HepG2 (cell line): ENCODE results near the gene UBE2H. TPM values are rescaled to one million over a fixed set of nuclear protein-coding genes. Genes with fewer than 3 reads are reported as not detected.

ENCODE experiments used
- BHLHE40 ChIP-seq: IDR thresholded peaks from 2 replicates; pipeline ENCODE4 v1.6.1; 2011; ENCODE audit warnings: low read length, improper control_type of control experiment
- GTF3A ChIP-seq: sonication (generic); formaldehyde crosslinking; conservative IDR thresholded peaks from 2 replicates; pipeline ENCODE4 v1.4.0; 2020; ENCODE audit warnings: mild to moderate bottlenecking, missing genetic modification reagents
- SNAI1 ChIP-seq: sonication (generic); formaldehyde crosslinking; IDR thresholded peaks from 2 replicates; pipeline ENCODE4 v1.5.0; 2020; ENCODE audit warnings: mild to moderate bottlenecking, missing genetic modification reagents, borderline replicate concordance
- TAF15 ChIP-seq: fragments of 200-400 bp; formaldehyde crosslinking; IDR thresholded peaks from one replicate; pipeline ENCODE4 v1.6.1; 2018; ENCODE audit warnings: mild to moderate bottlenecking, low read depth, low read length; ENCODE audit not compliant: poor library complexity, severe bottlenecking
- ZNF264 ChIP-seq: sonication (generic); formaldehyde crosslinking; IDR thresholded peaks from 2 replicates; pipeline ENCODE4 v1.4.0; 2020; ENCODE audit warnings: missing genetic modification reagents
- ZNF549 ChIP-seq: sonication (generic); formaldehyde crosslinking; IDR thresholded peaks from 2 replicates; pipeline ENCODE4 v1.5.0; 2020; ENCODE audit warnings: missing genetic modification reagents
- ZNF883 ChIP-seq: sonication (generic); formaldehyde crosslinking; IDR thresholded peaks from 2 replicates; pipeline ENCODE4 v1.5.1; 2020; ENCODE audit warnings: mild to moderate bottlenecking, missing genetic modification reagents; ENCODE audit errors: not compliant biosample characterization
- polyA plus RNA-seq, 8 experiments: library from polyadenylated mRNA; depleted of rRNA in 3 of 8; stranded (reverse) in 7 of 8; unstranded in 1 of 8; fragments of >200 nt; fragmentation: Illumina TruSeq in 4 of 8; extraction: Trizol in 4 of 8; gene quantifications; 2 replicates each; pipeline versions ENCODE4 v1.2.1 to v1.2.3, GENCODE V29; 2011 to 2016; ENCODE audit warnings: low read depth in 4 of 8, missing spikeins in 1 of 8, mixed read lengths in 1 of 8; ENCODE audit not compliant: insufficient read depth in 1 of 8
- total RNA-seq, 5 experiments: library from RNA; depleted of rRNA; stranded (reverse); fragments of >200 nt; fragmentation: Illumina TruSeq; extraction: Trizol; gene quantifications; 2 replicates each; pipeline ENCODE4 v1.2.3, GENCODE V29; 2016; ENCODE audit warnings: low read depth in 1 of 5
- TF ChIP-seq, protein P1 (sequence below): sonication (generic); formaldehyde crosslinking; IDR thresholded peaks from 2 replicates; pipeline ENCODE4 v1.4.0; 2020; ENCODE audit warnings: mild to moderate bottlenecking, missing genetic modification reagents
- TF ChIP-seq, protein P2 (sequence below): sonication (generic); formaldehyde crosslinking; IDR thresholded peaks from 2 replicates; pipeline ENCODE4 v1.8.1; 2023; ENCODE audit warnings: mild to moderate bottlenecking, moderate library complexity, missing genetic modification reagents
- TF ChIP-seq, protein P3 (sequence below): IDR thresholded peaks from 2 replicates; pipeline ENCODE4 v1.6.1; 2016; ENCODE audit warnings: control low read depth
- TF ChIP-seq, protein P4 (sequence below): sonication (generic); formaldehyde crosslinking; conservative IDR thresholded peaks from 2 replicates; pipeline ENCODE4 v1.4.0; 2020; ENCODE audit warnings: mild to moderate bottlenecking, missing genetic modification reagents, moderate library complexity
- TF ChIP-seq, protein P5 (sequence below): sonication (generic); formaldehyde crosslinking; IDR thresholded peaks from 2 replicates; pipeline ENCODE4 v1.4.0; 2020; ENCODE audit warnings: missing genetic modification reagents

UBE2H gene
- total and polyA plus RNA-seq, 2 of the 13 experiments (the other 11 are each of a cell fraction or from before 2014, with no cell fraction given), result 15.5 to 40.1 TPM

DNA sequence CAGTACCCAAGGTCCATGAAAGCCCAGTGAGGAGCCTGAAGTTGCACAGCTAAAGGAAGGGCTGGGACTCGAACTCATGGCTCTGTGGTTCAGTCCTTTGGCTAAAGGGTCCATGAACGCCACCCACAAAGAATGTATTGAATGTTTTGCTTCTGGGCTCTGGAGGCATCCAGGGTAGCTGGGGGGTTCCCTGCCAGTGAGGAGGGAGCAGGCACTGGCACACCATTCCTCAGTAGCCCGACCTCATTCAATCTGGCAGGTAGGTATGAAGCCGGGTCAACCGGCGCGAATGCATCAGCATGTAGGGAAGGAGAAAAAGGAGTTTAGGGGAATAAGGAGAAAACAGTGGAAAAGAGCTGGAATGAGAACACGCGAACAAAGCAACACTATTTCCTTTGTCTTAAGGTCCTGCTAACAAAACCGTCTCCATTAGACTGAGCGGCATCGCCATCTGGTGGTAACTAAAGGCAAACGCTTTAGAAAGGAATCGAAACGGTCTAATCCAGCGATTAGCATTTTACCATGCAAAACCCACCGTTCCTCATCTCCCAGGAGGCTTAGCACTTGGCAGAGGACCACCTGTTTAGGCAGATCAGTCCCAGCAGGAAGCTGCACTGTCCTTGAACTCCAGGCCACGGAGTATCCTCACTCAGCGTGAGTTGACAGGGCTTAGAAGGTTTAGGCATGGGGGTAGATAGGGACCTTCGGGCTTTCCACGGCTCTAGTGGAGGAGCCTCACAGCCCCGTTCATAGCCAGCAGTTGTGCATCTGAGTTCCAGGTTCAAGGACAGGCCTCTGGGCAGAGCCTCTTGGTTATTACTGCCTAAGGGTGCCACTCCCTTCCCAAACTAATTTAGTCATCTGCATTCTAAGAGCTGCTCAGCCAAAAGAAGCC is 122.8 kb downstream of the UBE2H start (continued):
- TF ChIP-seq, protein P1, sequence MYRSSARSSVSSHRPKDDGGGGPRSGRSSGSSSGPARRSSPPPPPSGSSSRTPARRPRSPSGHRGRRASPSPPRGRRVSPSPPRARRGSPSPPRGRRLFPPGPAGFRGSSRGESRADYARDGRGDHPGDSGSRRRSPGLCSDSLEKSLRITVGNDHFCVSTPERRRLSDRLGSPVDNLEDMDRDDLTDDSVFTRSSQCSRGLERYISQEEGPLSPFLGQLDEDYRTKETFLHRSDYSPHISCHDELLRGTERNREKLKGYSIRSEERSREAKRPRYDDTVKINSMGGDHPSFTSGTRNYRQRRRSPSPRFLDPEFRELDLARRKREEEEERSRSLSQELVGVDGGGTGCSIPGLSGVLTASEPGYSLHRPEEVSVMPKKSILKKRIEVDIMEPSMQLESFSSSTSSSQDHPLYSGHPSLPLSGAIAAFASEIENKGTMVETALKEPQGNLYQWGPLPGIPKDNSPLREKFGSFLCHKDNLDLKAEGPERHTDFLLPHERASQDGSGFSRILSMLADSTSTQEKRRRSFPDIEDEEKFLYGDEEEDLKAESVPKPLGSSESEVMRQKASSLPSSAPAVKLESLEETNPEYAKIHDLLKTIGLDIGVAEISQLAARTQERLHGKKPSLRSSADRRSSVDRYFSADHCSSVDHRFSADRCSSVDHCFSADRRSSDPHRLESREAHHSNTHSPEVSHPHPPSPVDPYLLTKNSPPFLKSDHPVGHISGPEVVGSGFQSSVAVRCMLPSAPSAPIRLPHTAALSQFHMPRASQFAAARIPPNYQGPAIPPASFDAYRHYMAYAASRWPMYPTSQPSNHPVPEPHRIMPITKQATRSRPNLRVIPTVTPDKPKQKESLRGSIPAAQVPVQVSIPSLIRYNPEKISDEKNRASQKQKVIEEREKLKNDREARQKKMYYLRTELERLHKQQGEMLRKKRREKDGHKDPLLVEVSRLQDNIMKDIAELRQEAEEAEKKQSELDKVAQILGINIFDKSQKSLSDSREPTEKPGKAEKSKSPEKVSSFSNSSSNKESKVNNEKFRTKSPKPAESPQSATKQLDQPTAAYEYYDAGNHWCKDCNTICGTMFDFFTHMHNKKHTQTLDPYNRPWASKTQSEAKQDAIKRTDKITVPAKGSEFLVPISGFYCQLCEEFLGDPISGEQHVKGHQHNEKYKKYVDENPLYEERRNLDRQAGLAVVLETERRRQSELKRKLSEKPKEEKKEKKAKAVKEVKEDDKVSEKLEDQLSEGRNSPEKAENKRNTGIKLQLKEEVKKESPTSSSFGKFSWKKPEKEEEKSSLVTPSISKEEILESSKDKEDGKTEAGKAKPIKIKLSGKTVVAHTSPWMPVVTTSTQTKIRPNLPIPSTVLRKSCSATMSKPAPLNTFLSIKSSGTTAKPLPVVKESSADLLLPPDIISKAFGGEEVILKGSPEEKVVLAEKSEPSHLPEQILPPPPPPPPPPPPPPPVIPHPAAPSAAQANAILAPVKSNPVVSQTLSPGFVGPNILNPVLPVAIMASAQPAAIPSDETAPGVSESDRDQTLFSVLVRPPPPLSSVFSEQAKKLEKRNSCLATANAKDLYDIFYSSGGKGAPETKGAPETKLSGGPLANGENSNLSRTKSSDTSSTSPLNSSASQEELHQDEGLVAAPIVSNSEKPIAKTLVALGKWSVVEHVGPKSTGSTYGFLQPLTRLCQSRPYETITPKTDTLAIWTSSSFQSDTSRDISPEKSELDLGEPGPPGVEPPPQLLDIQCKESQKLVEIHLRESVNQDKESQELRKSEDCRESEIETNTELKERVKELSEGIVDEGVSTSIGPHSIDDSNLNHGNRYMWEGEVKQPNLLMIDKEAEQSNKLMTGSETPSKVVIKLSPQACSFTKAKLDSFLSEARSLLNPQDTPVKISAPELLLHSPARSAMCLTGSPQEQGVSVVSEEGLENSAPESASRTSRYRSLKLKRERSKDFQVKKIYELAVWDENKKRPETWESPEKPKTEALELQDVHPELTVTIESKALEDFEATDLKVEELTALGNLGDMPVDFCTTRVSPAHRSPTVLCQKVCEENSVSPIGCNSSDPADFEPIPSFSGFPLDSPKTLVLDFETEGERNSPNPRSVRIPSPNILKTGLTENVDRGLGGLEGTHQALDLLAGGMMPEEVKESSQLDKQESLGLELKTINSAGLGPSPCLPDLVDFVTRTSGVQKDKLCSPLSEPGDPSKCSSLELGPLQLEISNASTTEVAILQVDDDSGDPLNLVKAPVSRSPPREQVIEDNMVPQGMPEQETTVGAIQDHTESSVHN (CRISPR knock-in tag), result no peak
- TF ChIP-seq, protein P2, sequence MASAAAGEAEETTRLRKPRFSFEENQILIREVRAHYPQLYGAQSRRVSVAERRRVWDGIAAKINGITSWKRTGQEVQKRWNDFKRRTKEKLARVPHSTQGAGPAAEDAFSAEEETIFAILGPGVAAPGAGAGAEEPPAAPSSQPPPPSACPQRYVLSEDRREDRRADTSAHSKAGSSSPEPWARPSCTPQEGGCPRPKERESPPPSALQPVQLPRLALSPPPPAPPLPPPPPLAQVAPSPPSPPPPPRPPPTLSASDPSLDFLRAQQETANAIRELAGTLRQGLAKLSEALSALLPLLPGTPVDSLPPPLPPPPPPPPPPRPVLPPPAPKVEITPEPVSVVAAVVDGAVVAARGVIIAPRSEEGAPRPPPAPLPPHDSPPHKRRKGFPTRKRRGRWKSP, result no peak
- TF ChIP-seq, protein P3, sequence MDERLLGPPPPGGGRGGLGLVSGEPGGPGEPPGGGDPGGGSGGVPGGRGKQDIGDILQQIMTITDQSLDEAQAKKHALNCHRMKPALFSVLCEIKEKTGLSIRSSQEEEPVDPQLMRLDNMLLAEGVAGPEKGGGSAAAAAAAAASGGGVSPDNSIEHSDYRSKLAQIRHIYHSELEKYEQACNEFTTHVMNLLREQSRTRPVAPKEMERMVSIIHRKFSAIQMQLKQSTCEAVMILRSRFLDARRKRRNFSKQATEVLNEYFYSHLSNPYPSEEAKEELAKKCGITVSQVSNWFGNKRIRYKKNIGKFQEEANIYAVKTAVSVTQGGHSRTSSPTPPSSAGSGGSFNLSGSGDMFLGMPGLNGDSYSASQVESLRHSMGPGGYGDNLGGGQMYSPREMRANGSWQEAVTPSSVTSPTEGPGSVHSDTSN (CRISPR knock-in tag), result no peak
- TF ChIP-seq, protein P4, sequence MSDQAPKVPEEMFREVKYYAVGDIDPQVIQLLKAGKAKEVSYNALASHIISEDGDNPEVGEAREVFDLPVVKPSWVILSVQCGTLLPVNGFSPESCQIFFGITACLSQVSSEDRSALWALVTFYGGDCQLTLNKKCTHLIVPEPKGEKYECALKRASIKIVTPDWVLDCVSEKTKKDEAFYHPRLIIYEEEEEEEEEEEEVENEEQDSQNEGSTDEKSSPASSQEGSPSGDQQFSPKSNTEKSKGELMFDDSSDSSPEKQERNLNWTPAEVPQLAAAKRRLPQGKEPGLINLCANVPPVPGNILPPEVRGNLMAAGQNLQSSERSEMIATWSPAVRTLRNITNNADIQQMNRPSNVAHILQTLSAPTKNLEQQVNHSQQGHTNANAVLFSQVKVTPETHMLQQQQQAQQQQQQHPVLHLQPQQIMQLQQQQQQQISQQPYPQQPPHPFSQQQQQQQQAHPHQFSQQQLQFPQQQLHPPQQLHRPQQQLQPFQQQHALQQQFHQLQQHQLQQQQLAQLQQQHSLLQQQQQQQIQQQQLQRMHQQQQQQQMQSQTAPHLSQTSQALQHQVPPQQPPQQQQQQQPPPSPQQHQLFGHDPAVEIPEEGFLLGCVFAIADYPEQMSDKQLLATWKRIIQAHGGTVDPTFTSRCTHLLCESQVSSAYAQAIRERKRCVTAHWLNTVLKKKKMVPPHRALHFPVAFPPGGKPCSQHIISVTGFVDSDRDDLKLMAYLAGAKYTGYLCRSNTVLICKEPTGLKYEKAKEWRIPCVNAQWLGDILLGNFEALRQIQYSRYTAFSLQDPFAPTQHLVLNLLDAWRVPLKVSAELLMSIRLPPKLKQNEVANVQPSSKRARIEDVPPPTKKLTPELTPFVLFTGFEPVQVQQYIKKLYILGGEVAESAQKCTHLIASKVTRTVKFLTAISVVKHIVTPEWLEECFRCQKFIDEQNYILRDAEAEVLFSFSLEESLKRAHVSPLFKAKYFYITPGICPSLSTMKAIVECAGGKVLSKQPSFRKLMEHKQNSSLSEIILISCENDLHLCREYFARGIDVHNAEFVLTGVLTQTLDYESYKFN, result no peak
- no peak for TF ChIP-seq ZNF264 (CRISPR knock-in tag)
- no peak for TF ChIP-seq ZNF883 (CRISPR knock-in tag)
- TF ChIP-seq SNAI1, result no peak
- no peak for TF ChIP-seq TAF15
- no peak for TF ChIP-seq ZNF549 (CRISPR knock-in tag)
- no peak for TF ChIP-seq BHLHE40
- TF ChIP-seq GTF3A (CRISPR knock-in tag), result no peak
- TF ChIP-seq, protein P5, sequence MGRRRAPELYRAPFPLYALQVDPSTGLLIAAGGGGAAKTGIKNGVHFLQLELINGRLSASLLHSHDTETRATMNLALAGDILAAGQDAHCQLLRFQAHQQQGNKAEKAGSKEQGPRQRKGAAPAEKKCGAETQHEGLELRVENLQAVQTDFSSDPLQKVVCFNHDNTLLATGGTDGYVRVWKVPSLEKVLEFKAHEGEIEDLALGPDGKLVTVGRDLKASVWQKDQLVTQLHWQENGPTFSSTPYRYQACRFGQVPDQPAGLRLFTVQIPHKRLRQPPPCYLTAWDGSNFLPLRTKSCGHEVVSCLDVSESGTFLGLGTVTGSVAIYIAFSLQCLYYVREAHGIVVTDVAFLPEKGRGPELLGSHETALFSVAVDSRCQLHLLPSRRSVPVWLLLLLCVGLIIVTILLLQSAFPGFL, result no peak
